Natural killer cell treated with Interleukin-12 subunit alpha and Interleukin-12 subunit beta and Interleukin-15 and Interleukin-18, amount 100 ng/mL, for 72 hours (primary cell): Measurements from ENCODE around the gene DLK1. TPM values are rescaled to one million over a fixed set of nuclear protein-coding genes. Genes with fewer than 3 reads are reported as not detected.

Experiments
- ATAC-seq, 2 donors: fragments of 150-1000 bp; cut with Tn5 transposase in 1 of 2; sonication (Bioruptor Pico), chemical (Tn5 transposase) in 1 of 2; 2 replicates each; pipeline ENCODE4 v1.10.0; 2021
- DNase-seq: peaks from one replicate; pipeline ENCODE4 v3.0.0; 2022; ENCODE audit warnings: low spot score
- H3K27ac Mint-ChIP-seq, 2 donors: 1 replicate in 1 of 2; 2 replicates in 1 of 2; pipeline ENCODE4 v1.8.0; 2022; ENCODE audit warnings: mixed read lengths in 2 of 2, mild to moderate bottlenecking in 1 of 2, moderate library complexity in 1 of 2
- H3K27me3 Mint-ChIP-seq, 2 donors: 1 replicate in 1 of 2; 2 replicates in 1 of 2; pipeline ENCODE4 v1.8.0; 2022; ENCODE audit warnings: mixed read lengths in 2 of 2
- H3K36me3 Mint-ChIP-seq: one replicate; pipeline ENCODE4 v1.8.0; 2022; ENCODE audit warnings: mixed read lengths
- H3K4me1 Mint-ChIP-seq, 2 donors: 1 replicate in 1 of 2; 2 replicates in 1 of 2; pipeline ENCODE4 v1.8.0; 2022; ENCODE audit warnings: low read depth in 2 of 2, mixed read lengths in 2 of 2, mild to moderate bottlenecking in 1 of 2
- H3K4me3 Mint-ChIP-seq: one replicate; pipeline ENCODE4 v1.8.0; 2022; ENCODE audit warnings: mixed read lengths
- H3K9me3 Mint-ChIP-seq: 2 replicates; pipeline ENCODE4 v1.8.0; 2022; ENCODE audit warnings: mixed read lengths
- total RNA-seq, 2 donors: library from RNA; stranded (reverse); gene quantifications; one replicate each; pipeline ENCODE4 v1.2.3, GENCODE V29; 2022

DLK1 gene
- total RNA-seq, 2 donors from 2014 or later, result not detected

DNA sequence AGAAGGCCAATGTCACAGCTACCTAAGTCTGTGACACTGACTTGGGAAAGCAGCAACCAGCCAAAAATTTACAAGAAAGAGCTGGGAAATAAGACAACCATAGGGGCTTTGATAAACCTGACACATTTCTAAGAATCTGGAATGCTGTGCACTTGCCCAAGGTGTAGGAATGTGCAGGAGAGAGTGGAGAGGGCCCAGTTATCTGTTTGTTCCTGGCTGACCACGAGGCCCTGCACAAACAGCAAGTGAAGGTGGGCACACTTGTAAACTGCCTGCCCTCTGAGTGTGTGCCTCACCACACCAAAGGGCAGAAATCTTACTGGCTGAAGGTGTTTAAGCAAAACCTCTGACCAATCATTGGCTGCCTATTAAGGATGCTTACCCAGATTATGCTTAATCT is 27.3 kb downstream of the DLK1 start:
- no peak for ATAC-seq
- no peaks in the 10 kb centered on the region for H3K36me3 Mint-ChIP-seq
- H3K4me1 Mint-ChIP-seq, result no peaks in the 10 kb centered on the region
- no peak overlapping the region for H3K27ac Mint-ChIP-seq
- H3K4me3 Mint-ChIP-seq, result no peak overlapping the region
- H3K9me3 Mint-ChIP-seq, result no peaks in the 10 kb centered on the region
- H3K27me3 Mint-ChIP-seq, result peaks cover 16 to 36% of the 10 kb centered on the region in 2 donors
- no peak for DNase-seq

GRCh38 chr14:100755649-100756048 is 29.0 kb downstream of the DLK1 start:
- Mint-ChIP-seq H3K4me1 (no peaks in the 10 kb centered on the region), H3K27me3 (peaks cover 16 to 48% of the 10 kb centered on the region in 2 donors), H3K27ac (no peak overlapping the region), H3K9me3 (no peaks in the 10 kb centered on the region), H3K36me3 (no peaks in the 10 kb centered on the region), H3K4me3 (no peak overlapping the region)
- ATAC-seq (no peak), DNase-seq (no peak)

GRCh38 chr14:100761481-100761880 is 34.8 kb downstream of the DLK1 start:
- Mint-ChIP-seq H3K4me3 (no peak overlapping the region), H3K9me3 (no peaks in the 10 kb centered on the region), H3K27ac (no peak overlapping the region), H3K36me3 (no peaks in the 10 kb centered on the region), H3K27me3 (peaks cover 11 to 21% of the 10 kb centered on the region in 2 donors), H3K4me1 (no peaks in the 10 kb centered on the region)
- DNase-seq, result no peak
- ATAC-seq, result no peak

DNA sequence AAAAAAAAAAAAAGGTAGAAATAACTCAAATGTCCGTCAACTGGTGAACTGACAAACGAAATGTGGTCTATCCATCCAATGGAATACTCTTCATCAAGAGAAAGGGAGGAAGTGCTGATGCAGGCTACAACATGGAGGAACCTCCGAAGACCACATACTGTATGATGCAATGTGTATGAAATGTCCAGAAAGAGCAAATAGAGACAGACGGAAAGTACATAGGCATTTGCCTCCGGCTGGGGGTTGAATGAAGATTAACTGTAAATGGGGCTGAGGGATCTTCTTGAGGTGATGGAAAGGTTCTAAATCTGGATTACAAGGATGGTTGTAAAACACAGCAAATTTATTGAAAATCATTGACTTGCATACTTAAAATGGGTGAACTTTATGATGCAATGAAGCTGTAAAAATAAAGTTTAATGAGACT is 35.4 kb downstream of the DLK1 start:
- H3K36me3 Mint-ChIP-seq, result no peaks in the 10 kb centered on the region
- H3K4me3 Mint-ChIP-seq, result no peak overlapping the region
- ATAC-seq (no peak), DNase-seq (no peak)
- H3K4me1 Mint-ChIP-seq, result no peaks in the 10 kb centered on the region
- no peaks in the 10 kb centered on the region for H3K9me3 Mint-ChIP-seq
- no peak overlapping the region for H3K27ac Mint-ChIP-seq
- peaks cover 11 to 21% of the 10 kb centered on the region in 2 donors for H3K27me3 Mint-ChIP-seq

DNA sequence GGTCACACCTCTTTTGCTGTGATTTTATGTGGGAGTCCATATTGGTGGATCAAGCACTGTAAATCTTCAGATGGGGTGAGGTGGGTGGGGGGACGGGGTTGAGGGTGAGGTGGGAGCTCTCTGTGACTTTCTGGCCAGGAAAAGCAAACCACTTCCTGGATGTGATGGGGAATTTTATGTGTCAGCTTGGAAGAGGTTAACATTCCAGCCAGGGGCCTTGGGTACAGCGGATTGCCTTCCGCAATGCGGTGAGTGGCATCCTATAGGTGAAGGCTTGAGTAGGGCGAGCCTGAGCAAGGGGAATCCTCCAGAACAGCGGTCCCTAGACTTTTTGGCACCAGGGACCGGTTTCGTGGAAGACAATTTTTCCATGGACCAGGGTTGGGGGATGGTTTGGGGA is 36.2 kb downstream of the DLK1 start:
- H3K36me3 Mint-ChIP-seq, result no peaks in the 10 kb centered on the region
- no peaks in the 10 kb centered on the region for H3K4me1 Mint-ChIP-seq
- H3K27me3 Mint-ChIP-seq, result peaks cover 11 to 19% of the 10 kb centered on the region in 2 donors
- DNase-seq (no peak), ATAC-seq (no peak)
- H3K9me3 Mint-ChIP-seq, result no peaks in the 10 kb centered on the region
- H3K4me3 Mint-ChIP-seq, result no peak overlapping the region
- no peak overlapping the region for H3K27ac Mint-ChIP-seq

DNA sequence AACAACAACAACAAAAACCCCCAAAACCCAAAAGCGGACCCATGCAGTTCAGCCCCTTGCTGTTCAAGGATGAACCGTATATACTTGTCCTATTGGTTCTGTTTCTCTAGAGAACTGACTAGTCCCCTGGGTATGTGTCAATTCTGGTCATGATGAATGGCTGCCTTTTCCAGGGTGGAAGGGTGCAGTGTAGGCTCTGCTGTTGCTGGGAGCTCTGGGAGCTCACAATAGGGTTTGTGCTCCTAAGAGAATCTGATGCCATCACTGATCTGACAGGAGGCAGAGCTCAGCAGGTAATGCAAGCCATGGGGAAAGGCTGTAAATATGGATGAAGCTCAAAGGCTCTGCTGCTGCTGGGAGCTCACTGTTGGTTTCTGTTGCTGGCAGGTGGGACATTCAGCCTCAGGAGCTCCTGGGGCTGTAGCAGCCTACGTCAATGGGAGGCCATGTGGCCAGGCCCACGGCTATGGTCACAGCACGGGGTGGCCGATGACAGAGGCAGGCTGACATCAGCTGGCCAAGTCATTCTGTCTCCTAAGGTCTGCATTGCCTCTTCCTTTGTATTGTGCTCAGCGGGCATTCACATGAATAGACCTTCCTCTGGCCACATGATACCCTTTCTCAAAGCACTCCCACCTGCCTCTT is 37.9 kb downstream of the DLK1 start:
- Mint-ChIP-seq H3K27ac (no peak overlapping the region), H3K36me3 (no peaks in the 10 kb centered on the region), H3K9me3 (no peaks in the 10 kb centered on the region), H3K4me3 (no peak overlapping the region), H3K27me3 (peaks cover 7% of the 10 kb centered on the region in 2 donors), H3K4me1 (no peaks in the 10 kb centered on the region)
- no peak for ATAC-seq
- no peak for DNase-seq

GRCh38 chr14:100765296-100765695 is 38.6 kb downstream of the DLK1 start:
- ATAC-seq, result no peak

GRCh38 chr14:100765991-100766390 is 39.3 kb downstream of the DLK1 start:
- no peak for DNase-seq
- H3K9me3 Mint-ChIP-seq, result no peaks in the 10 kb centered on the region
- no peak overlapping the region for H3K27ac Mint-ChIP-seq

More at GRCh38 chr14:100765296-100765695, 38.6 kb downstream of the DLK1 start:
- Mint-ChIP-seq H3K27ac (no peak overlapping the region), H3K9me3 (no peaks in the 10 kb centered on the region), H3K36me3 (no peaks in the 10 kb centered on the region), H3K27me3 (peaks cover under 1 to 10% of the 10 kb centered on the region in 2 donors), H3K4me1 (no peaks in the 10 kb centered on the region), H3K4me3 (no peak overlapping the region)
- DNase-seq, result no peak

DNA sequence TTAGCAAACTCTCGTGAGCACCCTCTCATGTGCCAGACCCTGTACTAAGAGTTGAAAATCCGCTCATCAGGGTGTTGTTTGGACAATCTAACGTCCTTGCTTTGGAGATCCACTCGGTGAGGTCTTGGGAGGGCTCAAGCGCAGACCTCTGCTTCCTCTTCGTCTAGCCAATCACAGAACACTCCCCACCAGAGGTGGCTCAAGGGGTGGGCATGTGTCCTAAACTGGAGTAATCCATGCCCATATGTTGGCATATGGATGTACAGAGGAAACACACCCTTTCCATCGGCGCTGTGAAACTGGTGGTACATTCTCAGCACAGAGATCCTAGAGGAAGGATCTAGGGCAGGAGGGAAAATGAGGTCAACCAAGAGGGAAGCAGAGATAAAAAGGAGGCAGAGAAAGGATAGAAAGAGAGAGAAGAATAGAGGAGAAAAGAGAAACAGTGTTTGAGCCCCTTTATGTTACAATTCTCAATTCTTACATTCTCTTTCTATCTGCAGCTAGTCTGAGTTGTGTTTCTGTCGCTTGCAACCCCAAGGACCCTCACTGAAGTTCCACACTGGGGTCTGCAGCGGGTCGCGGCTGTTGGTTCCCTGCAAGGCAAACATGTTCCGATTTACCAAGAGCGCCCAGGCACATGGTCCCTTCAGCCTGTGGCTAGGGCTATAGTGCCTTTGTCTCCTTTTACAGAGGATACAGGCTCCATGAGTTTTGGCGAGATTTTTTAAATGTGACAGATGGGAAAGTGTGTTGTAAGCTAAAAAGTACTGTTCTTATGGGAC is 40.5 kb downstream of the DLK1 start:
- Mint-ChIP-seq H3K27ac (no peak overlapping the region), H3K27me3 (peaks cover 0 to 11% of the 10 kb centered on the region in 2 donors), H3K9me3 (no peaks in the 10 kb centered on the region), H3K4me3 (no peak overlapping the region), H3K4me1 (no peaks in the 10 kb centered on the region), H3K36me3 (no peaks in the 10 kb centered on the region)
- DNase-seq, result no peak
- ATAC-seq, result no peak

More at GRCh38 chr14:100765991-100766390, 39.3 kb downstream of the DLK1 start:
- Mint-ChIP-seq H3K4me1 (no peaks in the 10 kb centered on the region), H3K36me3 (no peaks in the 10 kb centered on the region), H3K4me3 (no peak overlapping the region), H3K27me3 (peaks cover 0 to 15% of the 10 kb centered on the region in 2 donors)
- ATAC-seq, result no peak

GRCh38 chr14:100767788-100768536 is 41.3 kb downstream of the DLK1 start:
- Mint-ChIP-seq H3K27me3 (peaks cover 0 to 11% of the 10 kb centered on the region in 2 donors), H3K4me3 (no peak overlapping the region), H3K9me3 (no peaks in the 10 kb centered on the region), H3K4me1 (no peaks in the 10 kb centered on the region), H3K36me3 (no peaks in the 10 kb centered on the region), H3K27ac (no peak overlapping the region)
- ATAC-seq (no peak), DNase-seq (no peak)

GRCh38 chr14:100769035-100769939 is 42.6 kb downstream of the DLK1 start:
- Mint-ChIP-seq H3K36me3 (no peaks in the 10 kb centered on the region), H3K4me3 (no peak overlapping the region), H3K27me3 (peaks cover 0 to 11% of the 10 kb centered on the region in 2 donors), H3K9me3 (no peaks in the 10 kb centered on the region), H3K27ac (no peak overlapping the region), H3K4me1 (no peaks in the 10 kb centered on the region)
- ATAC-seq, result no peak
- DNase-seq, result no peak

GRCh38 chr14:100770046-100770445 is 43.4 kb downstream of the DLK1 start:
- H3K4me3 Mint-ChIP-seq, result no peak overlapping the region
- no peaks in the 10 kb centered on the region for H3K4me1 Mint-ChIP-seq
- H3K9me3 Mint-ChIP-seq, result no peaks in the 10 kb centered on the region
- peaks cover 0 to 11% of the 10 kb centered on the region in 2 donors for H3K27me3 Mint-ChIP-seq
- DNase-seq (no peak), ATAC-seq (no peak)
- no peak overlapping the region for H3K27ac Mint-ChIP-seq
- H3K36me3 Mint-ChIP-seq, result no peaks in the 10 kb centered on the region

GRCh38 chr14:100770605-100771120 is 44.0 kb downstream of the DLK1 start:
- no peak overlapping the region for H3K27ac Mint-ChIP-seq
- ATAC-seq (no peak), DNase-seq (no peak)
- no peaks in the 10 kb centered on the region for H3K36me3 Mint-ChIP-seq
- no peaks in the 10 kb centered on the region for H3K9me3 Mint-ChIP-seq
- no peaks in the 10 kb centered on the region for H3K4me1 Mint-ChIP-seq
- H3K27me3 Mint-ChIP-seq, result peaks cover 0 to 10% of the 10 kb centered on the region in 2 donors
- no peak overlapping the region for H3K4me3 Mint-ChIP-seq
